Measurements from ENCODE around the gene RTEL1.

RTEL1 gene

DNA sequence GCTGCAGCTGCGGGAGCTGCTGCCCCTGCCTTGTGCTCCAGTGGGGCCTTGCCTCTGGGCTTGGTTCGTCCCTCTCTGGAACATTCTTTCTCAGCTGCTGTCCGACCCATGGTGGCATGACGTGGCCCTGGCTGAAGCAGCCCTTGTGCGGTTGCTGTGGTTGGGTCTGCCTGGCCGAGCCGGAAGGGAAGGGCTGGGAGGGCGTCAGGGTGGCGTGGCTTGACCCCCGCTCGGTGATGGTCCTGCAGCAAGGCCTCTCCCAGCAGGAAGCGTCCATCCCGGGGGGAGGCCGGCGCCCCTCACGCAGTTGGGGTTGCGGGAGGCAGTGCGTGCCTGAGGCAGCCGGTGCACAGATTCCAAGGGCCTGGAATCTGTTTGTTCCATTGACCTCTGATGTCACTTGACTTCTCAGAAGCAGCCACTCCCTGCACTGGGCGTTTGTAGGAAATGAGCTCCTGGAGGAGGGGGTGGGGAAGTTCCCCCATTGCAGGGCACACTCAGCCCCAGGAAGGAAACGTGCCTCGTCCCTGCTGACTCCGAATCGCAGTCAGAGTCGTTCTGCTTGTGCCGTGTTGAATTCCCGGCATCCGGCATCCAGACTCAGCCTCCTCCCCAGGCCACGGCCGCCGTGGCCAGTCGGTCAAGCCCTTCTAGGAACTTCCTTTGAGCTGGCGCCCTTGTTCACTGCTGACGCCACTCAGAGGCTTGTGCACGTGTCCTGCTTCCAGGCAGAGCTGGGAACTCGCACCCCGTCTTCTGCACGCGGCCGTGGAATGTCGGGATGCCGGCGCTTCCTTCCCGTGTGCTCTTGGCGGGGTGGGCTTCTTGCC lies 28.6 kb downstream of the RTEL1 start:
- TF ChIP-seq CTCF (IDR thresholded peaks at IDR 0.05; ENCODE audit: low read depth, low read length, missing control alignments) = no peak
- peak; percentile 69 for DNase-seq (ENCODE audit: extremely low read depth, low read depth)
- H3K4me3 ChIP-seq (replicated peaks; ENCODE audit: low read depth, low read length) = no peak overlapping the region

- no peak for TF ChIP-seq CTCF (IDR thresholded peaks at IDR 0.05; ENCODE audit: low read depth, low read length, missing control alignments)
- no peak overlapping the region for H3K4me3 ChIP-seq (replicated peaks; ENCODE audit: low read depth, low read length)
- no peak for DNase-seq (ENCODE audit: extremely low read depth, low read depth)
These were observed 29.5 kb downstream of the RTEL1 start for GRCh38 chr20:63687419-63688178.

DNA sequence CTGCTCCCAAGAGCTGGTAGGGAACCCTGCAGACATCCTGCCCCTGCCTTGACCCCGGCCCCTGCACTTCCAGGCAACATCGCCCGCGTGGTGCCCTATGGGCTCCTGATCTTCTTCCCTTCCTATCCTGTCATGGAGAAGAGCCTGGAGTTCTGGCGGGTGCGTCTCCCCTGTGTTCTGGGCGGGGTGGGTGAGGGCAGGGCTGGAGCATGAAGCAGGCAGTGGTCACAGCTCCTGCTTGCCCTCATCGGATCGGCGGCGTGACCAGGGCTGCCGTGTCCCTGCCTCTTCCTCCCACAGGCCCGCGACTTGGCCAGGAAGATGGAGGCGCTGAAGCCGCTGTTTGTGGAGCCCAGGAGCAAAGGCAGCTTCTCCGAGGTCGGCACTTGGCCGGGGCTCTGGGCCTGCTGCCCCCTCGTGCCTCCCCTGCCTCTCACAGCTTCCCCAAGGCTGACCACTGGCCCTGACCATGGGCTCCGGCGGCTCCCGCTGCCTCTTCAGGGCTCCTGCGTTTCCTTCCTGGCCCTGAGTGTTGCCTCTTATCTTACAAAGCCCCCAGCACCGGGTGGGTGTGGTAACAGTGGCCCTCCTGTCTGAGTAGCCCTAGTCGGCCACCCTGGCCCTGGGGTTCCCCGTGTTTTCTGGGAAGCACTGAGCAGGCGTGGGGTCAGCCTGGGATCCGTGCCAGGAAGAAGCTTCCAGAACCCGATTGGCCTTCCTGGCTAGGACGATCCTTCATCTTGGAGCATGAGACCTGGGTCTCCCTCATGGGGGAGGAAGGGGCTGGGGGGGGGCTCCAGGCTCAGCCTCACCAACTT lies 30.3 kb downstream of the RTEL1 start:
- no peak for TF ChIP-seq CTCF (IDR thresholded peaks at IDR 0.05; ENCODE audit: low read depth, low read length, missing control alignments)
- H3K4me3 ChIP-seq (replicated peaks; ENCODE audit: low read depth, low read length) = no peak overlapping the region
- DNase-seq (ENCODE audit: extremely low read depth, low read depth) = no peak

GRCh38 chr20:63689046-63690002 lies 31.2 kb downstream of the RTEL1 start:
- no peak for DNase-seq (ENCODE audit: extremely low read depth, low read depth)
- TF ChIP-seq CTCF (IDR thresholded peaks at IDR 0.05; ENCODE audit: low read depth, low read length, missing control alignments) = no peak
- H3K4me3 ChIP-seq (replicated peaks; ENCODE audit: low read depth, low read length) = no peak overlapping the region

DNA sequence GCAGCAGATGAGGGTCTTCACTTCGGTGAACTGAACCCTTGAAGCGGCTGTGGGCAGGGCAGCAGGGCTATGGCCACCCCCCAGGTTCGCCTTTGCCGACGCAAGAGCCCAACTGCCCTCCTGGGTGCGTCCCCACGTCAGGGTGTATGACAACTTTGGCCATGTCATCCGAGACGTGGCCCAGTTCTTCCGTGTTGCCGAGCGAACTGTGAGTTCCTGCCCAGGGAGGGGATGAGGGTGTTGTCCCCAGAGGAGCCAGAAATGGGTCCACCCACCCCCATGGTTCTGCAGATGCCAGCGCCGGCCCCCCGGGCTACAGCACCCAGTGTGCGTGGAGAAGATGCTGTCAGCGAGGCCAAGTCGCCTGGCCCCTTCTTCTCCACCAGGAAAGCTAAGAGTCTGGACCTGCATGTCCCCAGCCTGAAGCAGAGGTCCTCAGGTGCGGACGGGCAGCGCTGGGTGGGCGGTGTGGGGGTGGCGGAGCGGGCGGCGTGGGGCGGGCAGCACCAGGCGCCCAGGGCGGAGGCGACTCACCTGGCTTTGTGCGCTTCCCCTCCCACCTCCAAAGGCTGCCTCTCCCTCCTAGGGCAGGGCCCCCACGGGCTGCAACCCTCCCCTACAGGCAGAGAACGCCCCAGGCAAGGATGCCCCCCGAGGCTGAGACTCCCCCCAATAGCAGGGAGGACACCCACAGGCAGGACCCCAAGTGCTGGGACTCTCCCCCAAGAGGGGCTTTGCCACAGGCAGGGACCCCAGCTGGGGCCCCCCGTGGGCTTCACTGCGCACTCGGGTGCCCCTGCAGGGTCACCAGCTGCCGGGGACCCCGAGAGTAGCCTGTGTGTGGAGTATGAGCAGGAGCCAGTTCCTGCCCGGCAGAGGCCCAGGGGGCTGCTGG lies 32.1 kb downstream of the RTEL1 start:
- TF ChIP-seq CTCF (IDR thresholded peaks at IDR 0.05; ENCODE audit: low read depth, low read length, missing control alignments) = no peak
- no peak for DNase-seq (ENCODE audit: extremely low read depth, low read depth)
- no peak overlapping the region for H3K4me3 ChIP-seq (replicated peaks; ENCODE audit: low read depth, low read length)

All from HFF-Myc (cell line).